H1 (cell line): Measurements from ENCODE around the gene AFAP1L1. TPM values are rescaled to one million over a fixed set of nuclear protein-coding genes. Genes with fewer than 3 reads are reported as not detected.

Source experiments
- CTCF ChIA-PET: fragments of 300-600 bp; sonication (Branson Sonifier 250); formaldehyde crosslinking; loops from one replicate; lab custom pipeline; 2021; ENCODE audit not compliant: partially characterized antibody; lab: Charles Lee
- POLR2A ChIA-PET: fragments of 300-600 bp; sonication (Branson Sonifier 250); formaldehyde crosslinking; loops from one replicate; lab custom pipeline; 2021; ENCODE audit warnings: inconsistent platforms; ENCODE audit not compliant: partially characterized antibody; lab: Charles Lee
- DNase-seq, 2 experiments: peaks; one replicate each; pipeline versions ENCODE4 v3.0.0 to v3.0.0-alpha.2; 2010 to 2022; ENCODE audit warnings: low spot score in 2 of 2, low read depth in 1 of 2, mixed read lengths in 1 of 2
- FAIRE-seq: peaks from 2 replicates; lab custom pipeline; 2011; peaks lifted over from hg19 to GRCh38; lab: Jason Lieb, UNC
- H2AFZ ChIP-seq: 2 replicates; pipeline ENCODE4 v1.8.1; 2012; ENCODE audit warnings: low read length, inconsistent platforms
- H2AK5ac ChIP-seq: 2 replicates; pipeline ENCODE4 v1.6.1; 2013; ENCODE audit warnings: low read depth, low read length
- H2BK120ac ChIP-seq: replicated peaks from 2 replicates; pipeline ENCODE3; 2013; ENCODE audit warnings: low read depth, low read length, inconsistent platforms
- H2BK12ac ChIP-seq: 2 replicates; pipeline ENCODE4 v1.6.1; 2013; ENCODE audit warnings: low read depth, low read length
- H2BK15ac ChIP-seq: 2 replicates; pipeline ENCODE4 v1.6.1; 2013; ENCODE audit warnings: low read length
- H2BK20ac ChIP-seq: 2 replicates; pipeline ENCODE4 v1.6.1; 2013; ENCODE audit warnings: low read length
- H2BK5ac ChIP-seq: 2 replicates; pipeline ENCODE4 v1.6.1; 2013; ENCODE audit warnings: low read depth, low read length
- H3K14ac ChIP-seq: 2 replicates; pipeline ENCODE4 v1.6.1; 2013; ENCODE audit warnings: inconsistent platforms; ENCODE audit not compliant: insufficient read length
- H3K18ac ChIP-seq: 2 replicates; pipeline ENCODE4 v1.6.1; 2013; ENCODE audit warnings: low read length; ENCODE audit errors: extremely low read depth
- H3K23ac ChIP-seq: 2 replicates; pipeline ENCODE4 v1.6.1; 2013; ENCODE audit warnings: inconsistent platforms; ENCODE audit not compliant: insufficient read length
- H3K23me2 ChIP-seq: 2 replicates; pipeline ENCODE4 v1.6.1; 2013; ENCODE audit warnings: low read depth, low read length
- H3K27ac ChIP-seq: 2 replicates; pipeline ENCODE4 v1.6.1; 2011; ENCODE audit warnings: low read depth, low read length, inconsistent platforms
- H3K27me3 ChIP-seq, 4 experiments: replicated peaks in 1 of 4; 1 replicate in 1 of 4; 2 replicates in 3 of 4; pipeline versions ENCODE4 v1.6.1 to v1.8.1; 2011 to 2013; ENCODE audit warnings: low read length in 3 of 4, mild to moderate bottlenecking in 3 of 4, inconsistent platforms in 2 of 4, mixed read lengths in 2 of 4, moderate library complexity in 1 of 4; ENCODE audit not compliant: control insufficient read depth in 3 of 4, insufficient read depth in 3 of 4; ENCODE audit errors: extremely low read depth in 1 of 4
- H3K36me3 ChIP-seq, 4 experiments: 2 replicates each; pipeline versions ENCODE4 v1.6.1 to v1.8.1; 2011 to 2013; ENCODE audit warnings: mild to moderate bottlenecking in 4 of 4, low read length in 3 of 4, moderate library complexity in 2 of 4, control low read depth in 1 of 4, inconsistent platforms in 1 of 4; ENCODE audit not compliant: insufficient read depth in 4 of 4, control insufficient read depth in 2 of 4
- H3K4ac ChIP-seq: replicated peaks from 2 replicates; pipeline ENCODE3; 2013; ENCODE audit warnings: low read length, low read depth, mixed read lengths, inconsistent platforms; ENCODE audit not compliant: insufficient read length
- H3K4me1 ChIP-seq, 4 experiments: replicated peaks in 1 of 4; 1 replicate in 1 of 4; 2 replicates in 3 of 4; pipeline versions ENCODE4 v1.6.1 to v1.8.1; 2011 to 2013; ENCODE audit warnings: low read length in 3 of 4, inconsistent platforms in 2 of 4, mixed read lengths in 1 of 4; ENCODE audit not compliant: insufficient read depth in 4 of 4, control insufficient read depth in 3 of 4
- H3K4me2 ChIP-seq, 2 experiments: 2 replicates each; pipeline versions ENCODE4 v1.6.1 to v1.8.1; 2011 to 2013; ENCODE audit warnings: low read depth in 2 of 2, low read length in 2 of 2, control low read depth in 1 of 2, inconsistent platforms in 1 of 2, mild to moderate bottlenecking in 1 of 2; ENCODE audit not compliant: insufficient read depth in 1 of 2
- H3K4me3 ChIP-seq, 4 experiments: fragments of 200-600, 300-600 bp in 1 of 4; sonication (generic), shearing (Covaris generic), sonication (Bioruptor Twin) in 1 of 4; 2 replicates each; pipeline versions ENCODE4 v1.5.1 to v1.8.1; 2011 to 2016; ENCODE audit warnings: low read length in 4 of 4, low read depth in 3 of 4, control low read depth in 2 of 4, inconsistent platforms in 2 of 4, mild to moderate bottlenecking in 2 of 4, mixed read lengths in 1 of 4, moderate library complexity in 1 of 4; ENCODE audit not compliant: insufficient read depth in 2 of 4; ENCODE audit errors: extremely low read depth in 1 of 4
- H3K56ac ChIP-seq: replicated peaks from 2 replicates; pipeline ENCODE3; 2013; ENCODE audit warnings: low read depth, mild to moderate bottlenecking, mixed read lengths, low read length, inconsistent platforms; ENCODE audit not compliant: insufficient read length
- H3K79me1 ChIP-seq: 2 replicates; pipeline ENCODE4 v1.6.1; 2013; ENCODE audit warnings: low read depth, low read length, control low read depth
- H3K79me2 ChIP-seq, 2 experiments: 2 replicates each; pipeline versions ENCODE4 v1.6.1 to v1.8.1; 2012 to 2013; ENCODE audit warnings: low read length in 2 of 2, mild to moderate bottlenecking in 2 of 2, inconsistent platforms in 1 of 2; ENCODE audit not compliant: insufficient read depth in 2 of 2, control insufficient read depth in 1 of 2
- H3K9ac ChIP-seq, 4 experiments: replicated peaks in 1 of 4; 1 replicate in 1 of 4; 2 replicates in 3 of 4; pipeline versions ENCODE4 v1.6.1 to v1.8.1; 2011 to 2013; ENCODE audit warnings: low read depth in 3 of 4, low read length in 3 of 4, control low read depth in 2 of 4, mild to moderate bottlenecking in 2 of 4, moderate library complexity in 2 of 4, inconsistent platforms in 1 of 4; ENCODE audit errors: extremely low read depth in 1 of 4
- H3K9me3 ChIP-seq, 2 experiments: 2 replicates each; pipeline versions ENCODE4 v1.6.1 to v1.8.1; 2012 to 2013; ENCODE audit warnings: mild to moderate bottlenecking in 2 of 2, moderate library complexity in 2 of 2, control low read depth in 1 of 2, inconsistent platforms in 1 of 2, low read depth in 1 of 2, low read length in 1 of 2, mixed read lengths in 1 of 2; ENCODE audit not compliant: insufficient read depth in 2 of 2
- H4K20me1 ChIP-seq, 2 experiments: replicated peaks in 1 of 2; 2 replicates each; pipeline versions ENCODE3 to v1.8.1; 2011 to 2013; ENCODE audit warnings: inconsistent platforms in 2 of 2, low read length in 2 of 2, mild to moderate bottlenecking in 1 of 2; ENCODE audit not compliant: insufficient read depth in 2 of 2, control insufficient read depth in 1 of 2
- H4K5ac ChIP-seq: 2 replicates; pipeline ENCODE4 v1.6.1; 2013; ENCODE audit warnings: low read length, low read depth, mixed read lengths, inconsistent platforms; ENCODE audit not compliant: insufficient read length
- H4K8ac ChIP-seq: 2 replicates; pipeline ENCODE4 v1.8.0; 2013; ENCODE audit warnings: mild to moderate bottlenecking, moderate library complexity, low read length, inconsistent platforms; ENCODE audit not compliant: insufficient read depth; ENCODE audit errors: extremely low read depth
- H4K91ac ChIP-seq: replicated peaks from 2 replicates; pipeline ENCODE3; 2013; ENCODE audit warnings: low read length, mixed read lengths, inconsistent platforms; ENCODE audit not compliant: insufficient read length
- BACH1 ChIP-seq: IDR thresholded peaks from 2 replicates; pipeline ENCODE4 v1.6.1; 2012; ENCODE audit warnings: low read length, improper control_type of control experiment
- BRCA1 ChIP-seq: IDR thresholded peaks from 2 replicates; pipeline ENCODE4 v1.6.1; 2012; ENCODE audit warnings: low read depth, low read length, improper control_type of control experiment
- CEBPB ChIP-seq: IDR thresholded peaks from 2 replicates; pipeline ENCODE4 v1.6.1; 2012; ENCODE audit warnings: low read depth, low read length
- GTF2F1 ChIP-seq: IDR thresholded peaks from 2 replicates; pipeline ENCODE4 v1.6.1; 2012; ENCODE audit warnings: low read depth, low read length, improper control_type of control experiment, borderline replicate concordance
- MAFK ChIP-seq: IDR thresholded peaks from 2 replicates; pipeline ENCODE4 v1.6.1; 2012; ENCODE audit warnings: low read depth, mild to moderate bottlenecking, improper control_type of control experiment, low read length
- NRF1 ChIP-seq: IDR thresholded peaks from 2 replicates; pipeline ENCODE4 v1.6.1; 2011; ENCODE audit warnings: mild to moderate bottlenecking, low read depth, low read length, improper control_type of control experiment
- POLR2A ChIP-seq, 2 experiments: IDR thresholded peaks; 1 replicate in 1 of 2; 2 replicates in 1 of 2; pipeline ENCODE4 v1.6.1; 2011; ENCODE audit warnings: low read depth in 2 of 2, low read length in 2 of 2, mild to moderate bottlenecking in 2 of 2; ENCODE audit errors: control extremely low read depth in 1 of 2
- POLR2AphosphoS5 ChIP-seq: IDR thresholded peaks from 2 replicates; pipeline ENCODE4 v1.6.1; 2011; ENCODE audit warnings: low read depth, low read length
- POU5F1 ChIP-seq: IDR thresholded peaks from 2 replicates; pipeline ENCODE4 v1.6.1; 2011; ENCODE audit warnings: low read depth, mild to moderate bottlenecking, low read length, moderate library complexity
- SIN3A ChIP-seq, 2 experiments: IDR thresholded peaks in 1 of 2; conservative IDR thresholded peaks in 1 of 2; 2 replicates each; pipeline ENCODE4 v1.6.1; 2011 to 2012; ENCODE audit warnings: low read length in 2 of 2, improper control_type of control experiment in 1 of 2, low read depth in 1 of 2, mild to moderate bottlenecking in 1 of 2
- SUZ12 ChIP-seq: fragments of 200-600 bp; sonication (generic); IDR thresholded peaks from 2 replicates; pipeline ENCODE4 v1.6.1; 2012; ENCODE audit warnings: mild to moderate bottlenecking, inconsistent platforms, low read length, moderate library complexity, mixed read lengths
- YY1 ChIP-seq: IDR thresholded peaks from 2 replicates; pipeline ENCODE4 v1.6.1; 2011; ENCODE audit warnings: low read depth, mild to moderate bottlenecking, low read length
- polyA plus RNA-seq, 7 experiments: library from polyadenylated mRNA; depleted of rRNA in 3 of 7; stranded (reverse) in 5 of 7; unstranded in 2 of 7; fragments of >200 nt in 5 of 7; fragments of 200-250 nt in 2 of 7; gene quantifications; 1 replicate in 5 of 7; 2 replicates in 1 of 7; 4 replicates in 1 of 7; pipeline versions ENCODE4 v1.2.1 to v1.2.3, GENCODE V29; 2011 to 2013; ENCODE audit warnings: missing spikeins in 2 of 7, mixed read lengths in 2 of 7
- total RNA-seq: library from RNA; stranded (reverse); fragmentation: NEBNext Ultra II Directional; extraction: Animal tissue kit (Norgen Biotek cat#: 25700); gene quantifications from 2 replicates; pipeline ENCODE4 v1.2.1, GENCODE V29; 2021
- TF ChIP-seq, protein P1 (sequence below): IDR thresholded peaks from 2 replicates; pipeline ENCODE4 v1.6.1; 2012; ENCODE audit warnings: inconsistent platforms

AFAP1L1 gene
- total and polyA plus RNA-seq, 2 of the 8 experiments (the other 6 are each of a cell fraction or from before 2014, with no cell fraction given): 0.79 to 4.7 TPM

DNA sequence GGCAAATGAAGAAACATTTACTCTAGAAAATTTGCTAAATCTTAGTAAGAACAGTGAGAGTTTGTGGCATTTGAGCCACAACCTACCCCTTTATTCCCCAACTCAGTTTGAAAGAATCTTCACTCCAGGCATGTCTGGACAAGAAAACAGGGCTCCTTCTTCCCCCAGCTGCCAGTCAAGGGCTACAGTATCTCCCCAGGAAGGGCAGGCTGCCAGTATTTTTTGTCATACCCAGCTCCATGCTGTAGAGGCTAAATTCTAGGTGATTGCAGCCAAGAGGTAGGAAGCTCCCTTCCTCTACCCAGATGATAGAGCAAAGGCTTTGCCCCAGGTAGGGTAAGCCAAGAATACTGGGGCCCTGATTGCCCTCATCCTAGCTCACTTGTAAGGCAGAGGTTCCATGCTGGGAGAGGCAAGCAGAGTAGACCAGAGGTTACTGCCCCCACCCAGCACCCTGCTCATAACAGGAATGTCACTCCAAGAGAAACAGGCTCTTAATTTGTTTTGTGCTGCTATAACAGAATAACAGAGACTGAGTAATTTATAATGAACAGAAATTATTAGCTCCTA is 53.6 kb downstream of the AFAP1L1 start:
- no peak overlapping the region for H3K27ac ChIP-seq

More for the DNA sequence above, 53.6 kb downstream of the AFAP1L1 start:
- H3K4ac ChIP-seq: no peak overlapping the region
- no peak overlapping the region for H2BK5ac ChIP-seq
- H3K9me3 ChIP-seq: no peaks in the 10 kb centered on the region
- no peaks in the 10 kb centered on the region for H3K23me2 ChIP-seq
- no peak overlapping the region for H3K18ac ChIP-seq
- H3K4me3 ChIP-seq: no peak overlapping the region
- no peaks in the 10 kb centered on the region for H3K79me2 ChIP-seq
- no peak overlapping the region for H2BK12ac ChIP-seq
- no peak overlapping the region for H2BK20ac ChIP-seq
- H3K23ac ChIP-seq: no peak overlapping the region
- no peak overlapping the region for H2AK5ac ChIP-seq
- DNase-seq: no peak
- TF ChIP-seq SIN3A (conservative IDR thresholded peaks at IDR 0.05 in 1 of 2, IDR thresholded peaks at IDR 0.05 in 1 of 2; ENCODE audit: low read depth in 1 of 2, low read length in 2 of 2) (no peak), BRCA1 (no peak), NRF1 (no peak), POLR2AphosphoS5 (no peak), POU5F1 (no peak), SUZ12 (no peak), MAFK (no peak), CEBPB (no peak), GTF2F1 (no peak), YY1 (no peak), POLR2A (IDR thresholded peaks at IDR 0.05; ENCODE audit: control extremely low read depth in 1 of 2, low read depth in 2 of 2, low read length in 2 of 2) (no peak), BACH1 (no peak)
- TF ChIP-seq, protein P1, sequence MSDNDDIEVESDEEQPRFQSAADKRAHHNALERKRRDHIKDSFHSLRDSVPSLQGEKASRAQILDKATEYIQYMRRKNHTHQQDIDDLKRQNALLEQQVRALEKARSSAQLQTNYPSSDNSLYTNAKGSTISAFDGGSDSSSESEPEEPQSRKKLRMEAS: no peak
- TF ChIP-seq, all 59 proteins: peak for 0
- POLR2A ChIA-PET: interaction anchor here (1.3 kb wide), 1 partner anchor 20 kb away, joined by 5 read pairs; the partner anchor contains the start of gene GRPEL2
- no peak overlapping the region for H3K56ac ChIP-seq
- no peaks in the 10 kb centered on the region for H4K20me1 ChIP-seq
- H3K79me1 ChIP-seq: no peaks in the 10 kb centered on the region
- H3K4me2 ChIP-seq: no peak overlapping the region
- H3K36me3 ChIP-seq: no peaks in the 10 kb centered on the region
- H3K9ac ChIP-seq: no peak overlapping the region
- no peak overlapping the region for H2BK15ac ChIP-seq
- H4K91ac ChIP-seq: no peak overlapping the region
- H3K4me1 ChIP-seq: peaks cover 0 to 4% (median 0%) of the 10 kb centered on the region in 4 experiments; a peak in 1 of 7 replicates
- H3K14ac ChIP-seq: no peak overlapping the region
- H2BK120ac ChIP-seq: no peak overlapping the region
- no peak overlapping the region for H4K5ac ChIP-seq
- H2AFZ ChIP-seq: no peak overlapping the region
- no peaks in the 10 kb centered on the region for H3K27me3 ChIP-seq
- H4K8ac ChIP-seq: no peak overlapping the region
- no peak for FAIRE-seq
- CTCF ChIA-PET: interaction anchor here (0.6 to 3.2 kb wide), 12 partner anchors 8 to 595 kb away, joined by 3 to 18 read pairs (median 4); partner anchors contain the start of gene GRPEL2
